ENCODE data around the gene TCEANC2.
"Not testable (repeated sequence)": the region's sequence is repeated elsewhere in the genome, so short reads cannot be mapped to it uniquely, and the experiment has no call there.

Gene TCEANC2

GRCh38 chr1:54052934-54053744, at the start of gene TCEANC2, which contains the start of gene TMEM59:
TSS of gene TCEANC2 (plus strand) at chr1:54053608. CDS start at chr1:54054423, 815 bp downstream.
TSS of gene TMEM59 (minus strand) at chr1:54053204. CDS start at chr1:54053188, 16 bp downstream.
- DNase-seq (ENCODE audit: low read depth), result peak; percentile 94

- DNase-seq (ENCODE audit: low read depth), result not testable (repeated sequence)
Observed at GRCh38 chr1:54003750-54004480, 49.5 kb upstream of the TCEANC2 start.

- no peak for DNase-seq (ENCODE audit: low read depth)
Observed at GRCh38 chr1:54004481-54005049, 48.8 kb upstream of the TCEANC2 start.

GRCh38 chr1:54006508-54006907, 46.9 kb upstream of the TCEANC2 start:
- DNase-seq (ENCODE audit: low read depth), result no peak

- DNase-seq (ENCODE audit: low read depth), result no peak
Observed at GRCh38 chr1:54007613-54008012, 45.8 kb upstream of the TCEANC2 start.

GRCh38 chr1:54008876-54009275, 44.5 kb upstream of the TCEANC2 start:
- no peak for DNase-seq (ENCODE audit: low read depth)

GRCh38 chr1:54009406-54009805, 44.0 kb upstream of the TCEANC2 start:
- DNase-seq (ENCODE audit: low read depth), result no peak

- no peak for DNase-seq (ENCODE audit: low read depth)
Observed at GRCh38 chr1:54010415-54011117, 42.8 kb upstream of the TCEANC2 start.

GRCh38 chr1:54011316-54012007, 41.9 kb upstream of the TCEANC2 start:
- no peak for DNase-seq (ENCODE audit: low read depth)

GRCh38 chr1:54012008-54012325, 41.4 kb upstream of the TCEANC2 start:
- no peak for DNase-seq (ENCODE audit: low read depth)

GRCh38 chr1:54012863-54013262, 40.5 kb upstream of the TCEANC2 start:
- no peak for DNase-seq (ENCODE audit: low read depth)

GRCh38 chr1:54013393-54014008, 39.9 kb upstream of the TCEANC2 start:
- DNase-seq (ENCODE audit: low read depth), result no peak

- DNase-seq (ENCODE audit: low read depth), result no peak
Observed at GRCh38 chr1:54014009-54014629, 39.3 kb upstream of the TCEANC2 start.

- no peak for DNase-seq (ENCODE audit: low read depth)
Observed at GRCh38 chr1:54016343-54017282, 36.8 kb upstream of the TCEANC2 start.

GRCh38 chr1:54017979-54018378, 35.4 kb upstream of the TCEANC2 start, which contains the start of gene LDLRAD1:
TSS of gene LDLRAD1 (minus strand) at chr1:54018186. CDS start at chr1:54018112, 74 bp downstream.
- DNase-seq (ENCODE audit: low read depth), result no peak

GRCh38 chr1:54018635-54019034, 34.8 kb upstream of the TCEANC2 start:
- DNase-seq (ENCODE audit: low read depth), result no peak

- DNase-seq (ENCODE audit: low read depth), result not testable (repeated sequence)
Observed at GRCh38 chr1:54019562-54020176, 33.7 kb upstream of the TCEANC2 start.

- no peak for DNase-seq (ENCODE audit: low read depth)
Observed at GRCh38 chr1:54024358-54024757, 29.1 kb upstream of the TCEANC2 start.

- not testable (repeated sequence) for DNase-seq (ENCODE audit: low read depth)
Observed at GRCh38 chr1:54024811-54025210, 28.6 kb upstream of the TCEANC2 start.
